GM12878 (cell line): ENCODE measurements around the gene PPP1R9B. TPM values are rescaled to one million over a fixed set of nuclear protein-coding genes. Genes with fewer than 3 reads are reported as not detected.

Source experiments
- ATAC-seq: fragments of 200-7000 bp; cut with Tn5 transposase; 3 replicates; pipeline ENCODE4 v1.9.1; 2020; ENCODE audit warnings: mild to moderate bottlenecking, moderate library complexity
- BruUV-seq: library from RNA; stranded (reverse); fragments of 400-500 nt; replicated peaks from 2 replicates; lab custom pipeline; 2021; lab: Mats Ljungman, UMichigan
- CTCF ChIA-PET: fragments of 300-600 bp; sonication (Branson Sonifier 250); formaldehyde crosslinking; extraction: SDS; loops from one replicate; lab custom pipeline; 2021; ENCODE audit warnings: inconsistent platforms; lab: Yijun Ruan, JAX
- POLR2A ChIA-PET: fragments of 350-600 bp; formaldehyde crosslinking; extraction: SDS; loops from one replicate; lab custom pipeline; 2021; ENCODE audit warnings: inconsistent platforms; lab: Charles Lee
- RAD21 ChIA-PET: fragments of 300-600 bp; sonication (Branson Sonifier 250); formaldehyde crosslinking; loops from one replicate; lab custom pipeline; 2023; ENCODE audit warnings: antibody characterized with exemption; ENCODE audit not compliant: unreplicated experiment; lab: Charles Lee
- SMC1A ChIA-PET: fragments of 300-600 bp; sonication (Branson Sonifier 250); formaldehyde crosslinking; loops from one replicate; lab custom pipeline; 2023; ENCODE audit not compliant: unreplicated experiment, uncharacterized antibody; lab: Charles Lee
- DNase-seq: peaks from one replicate; pipeline ENCODE4 v3.0.0-alpha.2; 2011; ENCODE audit warnings: low read depth, low spot score
- FAIRE-seq: peaks from 3 replicates; lab custom pipeline; 2011; peaks lifted over from hg19 to GRCh38; lab: Jason Lieb, UNC
- H2AFZ ChIP-seq: 2 replicates; pipeline ENCODE4 v1.6.0; 2011; ENCODE audit warnings: low read depth, low read length, control low read depth; ENCODE audit not compliant: control insufficient read depth
- H3K27ac ChIP-seq: 2 replicates; pipeline ENCODE4 v1.5.1; 2011; ENCODE audit warnings: control low read depth; ENCODE audit not compliant: control insufficient read depth, insufficient read depth
- H3K27me3 ChIP-seq, 2 experiments: replicated peaks in 1 of 2; 2 replicates each; pipeline versions ENCODE4 v1.6.0 to v1.6.1; 2011; ENCODE audit warnings: low read length in 1 of 2; ENCODE audit not compliant: control insufficient read depth in 2 of 2, insufficient read depth in 2 of 2
- H3K36me3 ChIP-seq, 2 experiments: 2 replicates each; pipeline ENCODE4 v1.5.1; 2011; ENCODE audit warnings: low read length in 1 of 2; ENCODE audit not compliant: control insufficient read depth in 2 of 2, insufficient read depth in 2 of 2
- H3K4me1 ChIP-seq: 2 replicates; pipeline ENCODE4 v1.6.1; 2011; ENCODE audit warnings: mild to moderate bottlenecking, low read length, moderate library complexity, mixed read lengths; ENCODE audit not compliant: control insufficient read depth, insufficient read depth
- H3K4me2 ChIP-seq: 2 replicates; pipeline ENCODE4 v1.6.0; 2011; ENCODE audit warnings: control low read depth; ENCODE audit not compliant: control insufficient read depth, insufficient read depth
- H3K4me3 ChIP-seq: fragments of 200-600 bp; sonication (generic); 2 replicates; pipeline ENCODE4 v1.5.1; 2016
- H3K79me2 ChIP-seq: 2 replicates; pipeline ENCODE4 v1.6.0; 2011; ENCODE audit warnings: low read length; ENCODE audit not compliant: control insufficient read depth, insufficient read depth
- H3K9ac ChIP-seq: 2 replicates; pipeline ENCODE4 v1.8.0; 2011; ENCODE audit warnings: low read length, control low read depth, mixed read lengths; ENCODE audit not compliant: control insufficient read depth, insufficient read depth
- H3K9me3 ChIP-seq: replicated peaks from 3 replicates; pipeline ENCODE4 v1.5.1; 2011; ENCODE audit warnings: mild to moderate bottlenecking, low read length; ENCODE audit not compliant: control insufficient read depth, insufficient read depth
- H4K20me1 ChIP-seq: 2 replicates; pipeline ENCODE4 v1.6.0; 2011; ENCODE audit not compliant: control insufficient read depth, insufficient read depth
- DPF2 ChIP-seq: fragments of 450-650 bp; IDR thresholded peaks from 2 replicates; pipeline ENCODE4 v1.6.1; 2017; ENCODE audit warnings: mild to moderate bottlenecking
- MTA3 ChIP-seq: IDR thresholded peaks from 2 replicates; pipeline ENCODE4 v1.6.1; 2012; ENCODE audit warnings: low read length, inconsistent platforms, borderline replicate concordance
- POLR2A ChIP-seq: IDR thresholded peaks from 2 replicates; pipeline ENCODE4 v1.6.1; 2011; ENCODE audit warnings: low read depth, mild to moderate bottlenecking, low read length
- STAT3 ChIP-seq: IDR thresholded peaks from 2 replicates; pipeline ENCODE4 v1.6.1; 2011; ENCODE audit warnings: low read depth, low read length, improper control_type of control experiment
- WGBS: methylation state at CpG from one replicate; pipeline ENCODE4 v1.1.6; 2016; ENCODE audit warnings: low lambda C conversion rate; ENCODE audit not compliant: insufficient replicate concordance, insufficient coverage; ENCODE audit errors: missing lambda C conversion rate; 5-methylcytosine and 5-hydroxymethylcytosine counted together
- in situ Hi-C: fragments of 300-500 bp; cut with MboI; formaldehyde crosslinking; loops from 9 replicates; pipeline ENCODE4 v1.14.3; 2018; ENCODE audit warnings: mixed read lengths
- intact Hi-C: fragments of 100-400 bp; cut with micrococcal nuclease; formaldehyde crosslinking; loops from one replicate; pipeline ENCODE4 v1.14.2; 2022; ENCODE audit not compliant: unreplicated experiment
- polyA plus RNA-seq, 11 experiments: library from polyadenylated mRNA; depleted of rRNA in 4 of 11; unstranded in 6 of 11; stranded (reverse) in 5 of 11; fragments of >200 nt; fragmentation: Nextera tagmentation in 4 of 11; fragmentation: Illumina TruSeq in 1 of 11; extraction: Ambion mirVana in 4 of 11; extraction: Trizol in 1 of 11; gene quantifications; 1 replicate in 1 of 11; 2 replicates in 10 of 11; pipeline versions ENCODE4 v1.2.1 to v1.2.3, GENCODE V29; 2011 to 2016; ENCODE audit warnings: inconsistent platforms in 2 of 11, missing spikeins in 2 of 11, low read depth in 1 of 11
- total RNA-seq, 4 experiments: library from RNA; depleted of rRNA in 3 of 4; stranded (reverse); fragments of >200 nt in 3 of 4; fragmentation: Illumina TruSeq in 1 of 4; extraction: Trizol in 1 of 4; gene quantifications; 2 replicates each; pipeline versions ENCODE4 v1.2.1 to v1.2.3, GENCODE V29; 2013 to 2021

Gene PPP1R9B
- total and polyA plus RNA-seq, 10 of the 15 experiments (the other 5 are each of a cell fraction or from before 2014, with no cell fraction given), result 0.20 to 107 (median 37.5) TPM

- no TSS peak for BruUV-seq
- H3K4me2 ChIP-seq, result no peak overlapping the region
- CTCF ChIA-PET, result interaction anchor here (1.8 kb wide), 1 partner anchor 42 kb away, joined by 7 read pairs; no protein-coding TSS in a partner anchor
- no peak for ATAC-seq
- H3K4me1 ChIP-seq, result peaks cover 11% of the 10 kb centered on the region
- POLR2A ChIA-PET, result no interaction called here
- no peaks in the 10 kb centered on the region for H3K27me3 ChIP-seq
- in situ Hi-C loops, result no loop called here
- H2AFZ ChIP-seq, result no peak overlapping the region
- no peaks in the 10 kb centered on the region for H3K9me3 ChIP-seq
- peak; percentile 17; the same call in 1 of the 2 replicates for TF ChIP-seq POLR2A
- TF ChIP-seq MTA3, result no peak
- peaks cover 41 to 56% of the 10 kb centered on the region in 2 experiments for H3K36me3 ChIP-seq
- peaks cover 2% of the 10 kb centered on the region for H3K79me2 ChIP-seq
- RAD21 ChIA-PET, result interaction anchor here (0.9 kb wide), 1 partner anchor 28 kb away, joined by 3 read pairs; no protein-coding TSS in a partner anchor
- WGBS, result 94% methylated on average over 16 of the region's 16 CpGs
- intact Hi-C loops, result no loop called here
- H3K27ac ChIP-seq, result no peak overlapping the region
- H3K4me3 ChIP-seq, result no peak overlapping the region
- FAIRE-seq, result no peak
- no peak for DNase-seq
- peaks cover 15% of the 10 kb centered on the region; the same call in 1 of the 2 replicates for H4K20me1 ChIP-seq
- SMC1A ChIA-PET, result no interaction called here
- H3K9ac ChIP-seq, result no peak overlapping the region
These were observed 15.0 kb downstream of the PPP1R9B start for GRCh38 chr17:50135316-50136095.

GRCh38 chr17:50134206-50135110 is 16.0 kb downstream of the PPP1R9B start:
- TF ChIP-seq DPF2 (no peak), STAT3 (no peak), POLR2A (peak; percentile 6; the same call in 1 of the 2 replicates)
- TF ChIP-seq, all 136 proteins: peak for 1
- peaks cover 11% of the 10 kb centered on the region; the same call in 1 of the 2 replicates for H4K20me1 ChIP-seq
- H3K4me1 ChIP-seq, result peaks cover 2% of the 10 kb centered on the region
- no peak for ATAC-seq
- 72% methylated on average over 15 of the region's 16 CpGs for WGBS
- intact Hi-C loops (no loop called here), in situ Hi-C loops (no loop called here)
- ChIA-PET RAD21 (no interaction called here), SMC1A (no interaction called here), POLR2A (no interaction called here), CTCF (no interaction called here)
- FAIRE-seq, result no peak
- no peak overlapping the region for H2AFZ ChIP-seq
- no peak overlapping the region for H3K9ac ChIP-seq
- H3K27ac ChIP-seq, result no peak overlapping the region
- no peaks in the 10 kb centered on the region for H3K27me3 ChIP-seq
- H3K4me3 ChIP-seq, result no peak overlapping the region
- DNase-seq, result no peak
- TSS peak; percentile 61 for BruUV-seq
- H3K79me2 ChIP-seq, result no peaks in the 10 kb centered on the region; the same call in 1 of the 2 replicates
- H3K36me3 ChIP-seq, result peaks cover 33 to 46% of the 10 kb centered on the region in 2 experiments
- H3K4me2 ChIP-seq, result no peak overlapping the region
- H3K9me3 ChIP-seq, result no peaks in the 10 kb centered on the region
